Measurements from ENCODE around the gene APH1A.
"Not testable (repeated sequence)": the region's sequence is repeated elsewhere in the genome, so short reads cannot be mapped to it uniquely, and the experiment has no call there.

Gene APH1A

GRCh38 chr1:150234309-150234565 is 34.6 kb downstream of the APH1A start:
- no peak for DNase-seq

- peak in 4 of 56 donors; percentile 2 to 27 (median 9) for DNase-seq
Observed at GRCh38 chr1:150233359-150234308, 35.2 kb downstream of the APH1A start.

- DNase-seq: not testable (repeated sequence)
Observed at GRCh38 chr1:150232921-150233320, 35.9 kb downstream of the APH1A start.

GRCh38 chr1:150228246-150228645 is 40.6 kb downstream of the APH1A start:
- not testable (repeated sequence) for DNase-seq

GRCh38 chr1:150227228-150227627 is 41.6 kb downstream of the APH1A start:
- no peak for DNase-seq

GRCh38 chr1:150226486-150226885 is 42.3 kb downstream of the APH1A start:
- no peak for DNase-seq

- DNase-seq: no peak
Observed at GRCh38 chr1:150225546-150225945, 43.3 kb downstream of the APH1A start.

- no peak for DNase-seq
Observed at GRCh38 chr1:150224983-150225382, 43.8 kb downstream of the APH1A start.

- DNase-seq: no peak
Observed at GRCh38 chr1:150221552-150221951, 47.3 kb downstream of the APH1A start.

- not testable (repeated sequence) for DNase-seq
Observed at GRCh38 chr1:150215855-150216254, 53.0 kb downstream of the APH1A start.
